GM19468 (cell line): ENCODE measurements around the gene AFG3L2.

Experiments
- ATAC-seq: cut with Tn5 transposase; IDR thresholded peaks from one replicate; pipeline ENCODE4 v1.9.1; 2021; ENCODE audit warnings: mild to moderate bottlenecking, moderate library complexity, moderate number of reproducible peaks; ENCODE audit not compliant: unreplicated experiment; ENCODE audit errors: extremely low read depth

AFG3L2 gene

DNA sequence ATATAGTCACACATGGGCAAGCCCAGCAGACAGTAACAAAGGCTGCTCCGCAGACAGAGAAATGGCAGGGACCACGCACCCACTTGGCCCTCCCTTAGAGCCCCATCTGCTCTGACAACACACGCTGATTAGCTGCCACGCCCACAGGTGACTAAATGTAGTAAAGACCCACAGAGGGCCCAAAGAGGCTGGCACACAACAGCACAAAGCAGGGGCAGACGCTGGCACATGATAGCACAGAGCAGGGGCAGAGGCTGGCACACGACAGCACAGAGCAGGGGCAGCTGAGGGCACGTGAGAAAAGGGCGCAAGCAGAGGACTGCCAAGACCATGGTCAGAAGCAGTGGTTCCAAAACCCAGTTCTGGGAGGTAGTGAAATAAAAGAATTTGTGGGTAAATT lies 10.6 kb downstream of the AFG3L2 start:
- ATAC-seq, result no peak

DNA sequence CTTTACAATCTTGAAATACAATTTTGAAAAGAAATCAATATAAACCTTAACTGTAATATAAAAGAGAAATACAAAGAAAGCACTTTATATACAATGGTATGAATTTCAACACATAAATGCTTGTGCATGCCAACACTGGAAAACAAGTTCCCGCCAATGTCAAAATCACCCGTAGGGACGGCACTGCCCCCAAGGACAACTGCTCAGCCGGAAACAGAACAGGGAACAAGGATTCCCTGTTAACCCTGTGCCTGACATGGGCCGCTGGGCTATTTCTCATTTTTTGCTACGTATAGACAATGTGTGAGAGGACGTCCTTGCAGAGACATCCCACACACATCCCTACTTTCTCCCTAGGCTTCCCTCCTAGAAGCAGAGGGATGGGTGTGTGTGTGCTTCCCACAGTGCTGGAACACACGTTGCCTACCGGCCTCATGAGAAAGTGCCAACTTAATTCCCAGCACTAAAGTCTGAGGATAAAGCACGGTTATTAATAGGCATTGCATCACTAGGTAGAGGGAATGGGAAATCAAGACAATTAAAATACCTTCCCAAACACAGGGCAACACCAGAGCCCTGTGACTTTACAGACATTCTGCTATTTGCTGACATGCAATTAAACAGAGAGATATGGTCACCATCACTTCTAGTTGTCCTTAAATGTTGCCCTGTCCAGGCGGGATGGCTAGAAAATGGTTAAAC lies 14.4 kb downstream of the AFG3L2 start:
- no peak for ATAC-seq

DNA sequence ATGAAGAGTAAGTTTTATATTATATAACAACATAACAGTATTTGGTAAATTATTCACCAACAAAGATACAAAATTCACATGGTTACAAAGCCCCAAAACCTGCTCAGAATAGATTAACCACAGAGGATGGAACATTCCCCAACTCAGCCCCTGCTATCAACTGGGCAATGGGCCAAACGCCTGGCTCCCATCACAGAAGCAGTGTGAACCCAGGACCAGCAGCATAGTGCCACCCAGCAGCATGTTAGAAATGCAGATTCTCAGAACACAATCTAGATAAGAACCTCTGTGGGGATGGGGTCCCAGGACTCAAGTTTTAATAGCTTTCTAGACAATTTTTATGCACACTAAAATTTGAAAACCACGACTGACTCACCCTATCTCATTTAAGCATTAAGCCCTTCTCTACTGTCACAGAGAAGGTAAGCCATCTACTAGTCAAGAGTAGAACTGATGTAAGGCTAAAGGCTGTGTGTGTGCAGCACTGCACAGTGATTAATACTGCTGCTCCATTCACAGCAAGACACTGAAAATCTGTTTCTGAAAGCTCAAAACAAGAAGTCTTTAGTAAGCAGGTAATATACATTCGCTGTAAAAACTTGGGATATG lies 15.2 kb downstream of the AFG3L2 start:
- ATAC-seq, result no peak

DNA sequence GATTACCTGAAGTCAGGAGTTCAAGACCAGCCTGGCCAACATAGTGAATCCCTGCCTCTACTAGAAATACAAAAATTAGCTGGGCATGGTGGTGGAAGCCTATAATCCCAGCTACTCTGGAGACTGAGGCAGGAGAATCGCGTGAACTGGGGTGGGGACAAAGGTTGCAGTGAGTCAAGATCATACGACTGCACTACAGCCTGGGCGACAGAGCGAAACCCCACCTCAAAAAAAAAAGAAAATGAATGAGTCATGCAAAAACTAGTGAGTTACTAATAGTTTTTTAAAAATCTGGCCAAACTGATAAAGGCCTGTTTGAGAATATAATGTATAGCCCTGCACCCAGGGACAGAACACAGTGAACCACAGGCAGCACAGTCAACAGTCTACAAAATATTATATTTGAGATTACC lies 17.5 kb downstream of the AFG3L2 start:
- ATAC-seq, result no peak

DNA sequence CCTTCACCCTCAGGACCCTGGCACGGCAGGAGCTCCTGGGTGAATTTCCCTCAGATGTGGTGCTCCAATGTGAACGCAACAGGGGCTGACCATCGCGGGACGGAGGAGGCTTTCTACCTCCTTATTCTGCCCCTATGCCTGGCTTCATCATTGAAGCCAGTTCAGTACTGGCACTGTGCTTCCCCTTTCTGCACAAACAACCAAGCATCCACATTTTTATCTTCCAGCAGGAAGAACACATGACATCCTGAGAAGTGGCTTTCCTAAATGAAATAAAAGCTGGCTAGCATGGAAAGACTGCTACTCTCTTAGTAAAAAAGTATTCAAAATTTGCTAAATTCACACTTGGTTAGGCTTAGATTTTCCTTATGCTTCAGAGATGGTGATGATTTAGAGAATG lies 24.8 kb downstream of the AFG3L2 start:
- ATAC-seq, result no peak

DNA sequence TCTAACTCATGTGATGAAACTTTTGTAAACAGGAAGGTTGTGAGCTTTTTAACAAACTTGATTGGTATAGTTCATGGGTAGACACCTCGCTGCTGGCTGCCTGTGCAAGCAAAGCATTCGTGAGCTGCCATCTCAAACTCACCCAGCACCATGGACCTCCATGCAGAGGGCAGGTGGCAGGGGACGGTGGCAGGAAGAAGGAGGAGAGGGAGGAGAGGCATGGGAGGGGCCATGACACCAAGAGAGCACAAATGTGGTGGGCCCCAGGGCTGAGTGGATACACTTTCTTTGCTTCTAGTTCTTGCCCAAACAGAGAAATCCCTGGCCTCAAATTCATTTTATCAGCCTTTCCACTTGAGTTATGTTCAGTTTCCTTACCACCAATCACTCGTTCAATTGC lies 29.1 kb downstream of the AFG3L2 start:
- no peak for ATAC-seq

DNA sequence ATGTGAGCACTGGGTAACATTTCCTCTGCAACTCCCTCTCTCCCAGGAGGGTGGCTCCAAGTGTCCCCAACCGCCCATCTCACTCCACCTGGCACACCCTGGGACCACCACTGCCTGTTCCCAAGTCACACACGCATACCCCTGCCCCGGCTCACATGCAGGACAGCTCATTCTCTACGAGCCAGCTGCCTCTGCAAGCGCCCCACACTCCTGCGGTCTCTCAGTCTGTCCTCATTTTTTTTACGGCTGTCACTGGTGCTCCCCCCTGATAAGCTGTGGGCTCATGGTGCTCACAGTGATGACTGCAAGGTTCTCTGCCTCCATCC lies 30.8 kb downstream of the AFG3L2 start:
- no peak for ATAC-seq

DNA sequence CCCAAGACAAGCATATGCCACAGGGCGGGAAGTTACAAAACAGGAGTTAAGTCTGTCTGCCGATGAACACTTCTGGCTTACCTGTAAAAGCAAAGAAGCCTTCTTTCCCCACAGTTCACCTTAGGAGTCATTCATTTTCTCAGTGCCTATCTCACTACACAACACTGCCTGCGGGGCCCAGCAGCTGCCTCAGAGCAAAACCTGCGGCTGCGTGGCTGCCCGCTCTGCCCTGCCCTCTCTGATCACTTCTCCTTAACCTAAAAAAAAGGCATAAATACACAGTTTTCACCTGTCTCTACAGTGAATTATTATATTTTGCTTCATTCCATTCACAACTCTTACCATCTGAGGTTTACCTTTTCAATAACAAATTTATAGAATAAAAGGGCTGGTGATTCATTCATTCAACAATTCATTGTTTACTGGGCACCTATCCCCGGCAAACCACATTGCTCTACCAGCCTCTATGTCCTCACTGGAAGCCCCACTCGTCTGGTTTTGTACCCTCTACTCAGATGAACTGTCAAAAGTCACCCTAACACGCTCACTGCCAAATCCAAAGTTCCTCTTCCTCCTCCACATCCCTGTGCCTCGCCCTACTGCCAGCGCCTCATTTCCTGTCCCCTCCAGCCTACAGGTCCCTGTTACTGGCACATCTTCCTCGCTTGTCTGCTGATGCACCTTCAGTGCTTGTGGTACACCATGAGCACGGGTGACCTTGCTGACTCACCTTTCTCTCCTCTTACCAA lies 31.4 kb downstream of the AFG3L2 start:
- ATAC-seq, result no peak

DNA sequence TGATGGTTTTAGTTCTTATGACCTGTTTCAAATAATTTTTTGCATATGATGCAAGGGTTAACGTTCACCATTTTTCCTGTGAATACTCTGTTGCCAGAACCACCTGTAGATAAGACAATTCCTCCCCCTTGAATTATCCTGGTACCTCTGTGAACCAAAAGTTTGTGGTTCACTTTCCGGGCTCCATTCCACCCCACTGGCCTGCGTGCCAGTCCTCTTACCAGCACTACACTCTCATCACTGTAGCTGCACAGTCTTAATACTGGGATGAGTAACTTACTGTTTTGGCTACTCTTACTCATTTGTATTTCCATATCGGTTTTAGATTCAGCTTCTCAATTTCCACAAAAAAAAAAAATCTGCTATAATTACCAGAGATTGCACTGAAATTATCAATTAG lies 34.4 kb downstream of the AFG3L2 start:
- no peak for ATAC-seq

DNA sequence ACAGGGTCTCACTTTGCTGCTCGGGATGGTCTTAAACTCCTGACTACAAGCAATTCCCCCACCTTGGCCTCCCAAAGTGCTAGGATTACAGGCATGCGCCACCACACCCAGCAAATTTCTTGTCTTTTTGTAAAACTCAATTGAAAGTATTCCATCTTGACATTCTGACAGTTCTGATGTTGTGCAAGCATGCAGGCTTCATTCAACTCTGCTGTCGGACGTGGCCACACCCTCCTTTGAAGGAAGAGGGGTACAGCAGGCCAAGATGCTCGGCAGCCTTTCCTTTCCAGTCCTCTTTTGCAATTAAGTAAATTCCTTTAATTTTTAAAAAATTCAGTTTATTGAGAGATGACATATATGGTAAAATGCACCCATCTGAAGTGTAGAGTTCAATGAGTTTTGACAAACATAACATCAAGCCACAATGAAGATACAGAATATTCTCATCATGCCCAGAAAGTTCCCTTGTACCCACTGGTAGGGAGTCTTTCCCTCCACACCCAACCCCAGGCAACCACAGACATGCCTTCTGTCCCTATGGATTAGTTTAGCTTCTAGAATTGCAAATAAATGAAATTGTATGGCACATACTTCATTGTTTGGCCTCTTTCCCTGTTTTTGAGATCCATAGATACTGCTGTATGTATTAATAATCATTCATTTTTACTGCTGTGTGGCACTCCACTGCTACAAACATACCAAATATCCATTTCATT lies 35.9 kb downstream of the AFG3L2 start:
- no peak for ATAC-seq

DNA sequence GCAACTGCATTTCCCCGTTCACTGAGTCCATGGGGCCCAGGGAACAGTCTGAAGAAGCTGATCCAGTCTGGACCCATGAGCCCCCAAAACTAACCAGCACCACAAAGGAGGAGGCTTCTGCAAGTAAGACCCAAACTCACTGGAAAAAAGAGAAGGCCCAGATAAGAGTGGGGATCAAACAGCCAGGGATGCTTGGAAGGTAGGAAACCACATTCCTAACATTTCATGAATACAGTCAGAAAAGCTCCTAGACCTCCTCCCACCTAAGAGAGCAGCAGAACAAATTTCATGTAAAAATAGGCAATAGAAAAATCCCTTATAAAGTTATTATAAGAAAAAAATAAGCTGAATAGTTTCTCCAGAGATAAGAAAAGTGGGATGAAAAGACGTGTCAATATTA lies 38.6 kb downstream of the AFG3L2 start:
- no peak for ATAC-seq

DNA sequence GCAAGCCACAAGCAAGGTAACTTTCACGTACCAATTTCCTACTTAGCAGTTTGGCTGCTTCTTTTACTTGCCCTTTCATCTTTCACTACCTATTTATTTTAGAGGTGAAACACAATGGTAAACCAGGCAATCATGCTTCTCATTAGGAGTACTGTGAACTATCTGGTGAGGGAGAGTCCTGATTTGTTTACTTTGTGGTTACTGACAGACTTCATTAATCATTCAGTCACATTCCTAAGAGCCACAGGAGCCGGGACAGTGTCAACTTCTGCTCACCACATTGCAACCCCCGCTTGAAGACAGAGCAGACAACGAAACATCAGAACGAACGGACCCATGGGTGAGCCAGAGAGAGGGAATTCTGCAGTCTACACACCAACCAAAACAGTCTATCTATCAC lies 40.1 kb downstream of the AFG3L2 start:
- no peak for ATAC-seq

DNA sequence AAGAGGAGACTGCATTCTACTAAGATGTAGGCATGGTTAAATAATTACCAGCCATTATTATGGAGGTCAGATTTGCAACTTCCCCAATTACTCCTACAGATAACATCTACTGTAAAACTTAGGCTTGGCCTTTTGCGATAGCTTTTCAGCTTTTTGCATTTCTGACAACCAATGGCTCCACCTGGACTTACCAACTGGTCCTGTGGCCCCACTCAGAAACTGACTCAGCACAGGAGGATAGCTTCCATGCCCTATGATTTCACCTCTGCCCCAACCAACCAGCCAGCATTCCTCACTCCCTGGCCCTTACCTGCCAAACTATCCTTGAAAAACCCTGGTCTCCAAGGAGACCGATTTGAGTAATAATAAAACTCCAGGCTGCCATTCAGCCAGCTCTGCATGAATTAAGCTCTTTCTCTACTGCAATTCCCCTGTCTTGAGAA lies 40.8 kb downstream of the AFG3L2 start:
- no peak for ATAC-seq

DNA sequence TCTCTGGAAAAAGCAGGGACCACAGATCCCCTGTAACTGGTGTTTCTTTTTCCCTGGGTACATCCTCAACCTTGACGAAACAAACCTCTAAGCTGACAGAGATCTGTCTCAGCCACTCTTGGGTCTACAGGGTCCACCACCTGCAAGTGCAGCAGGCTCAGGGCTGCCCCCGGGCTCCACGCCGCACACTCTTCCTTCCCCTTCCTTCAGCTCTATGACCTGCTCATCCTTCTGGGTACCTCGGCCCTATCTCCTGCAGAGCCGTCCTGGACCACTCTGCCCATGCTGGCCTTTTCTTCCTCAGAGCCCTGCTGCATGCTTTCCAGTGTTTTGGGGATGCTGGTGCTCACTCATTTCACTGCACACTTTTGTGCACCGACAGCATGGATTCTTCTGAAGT lies 41.5 kb downstream of the AFG3L2 start:
- ATAC-seq, result no peak

DNA sequence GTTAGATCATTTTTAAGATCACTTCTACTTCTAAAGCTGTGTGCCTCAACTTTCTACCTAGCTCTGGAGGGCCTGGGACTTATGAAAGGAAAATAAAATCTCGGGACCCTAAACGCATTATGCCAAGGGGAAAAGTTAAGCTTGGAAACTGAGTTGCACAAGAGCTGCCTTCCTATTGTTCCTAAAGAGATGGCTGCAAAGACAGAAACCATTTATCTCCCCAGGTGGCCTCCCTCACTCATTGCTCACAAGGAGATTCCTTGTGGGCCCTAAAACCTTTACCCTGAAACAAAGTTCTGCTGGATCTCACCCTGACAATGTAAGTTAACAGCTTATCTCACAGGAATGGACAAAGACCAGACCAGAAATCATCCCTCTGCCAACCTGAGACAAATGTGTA lies 42.2 kb downstream of the AFG3L2 start:
- no peak for ATAC-seq

DNA sequence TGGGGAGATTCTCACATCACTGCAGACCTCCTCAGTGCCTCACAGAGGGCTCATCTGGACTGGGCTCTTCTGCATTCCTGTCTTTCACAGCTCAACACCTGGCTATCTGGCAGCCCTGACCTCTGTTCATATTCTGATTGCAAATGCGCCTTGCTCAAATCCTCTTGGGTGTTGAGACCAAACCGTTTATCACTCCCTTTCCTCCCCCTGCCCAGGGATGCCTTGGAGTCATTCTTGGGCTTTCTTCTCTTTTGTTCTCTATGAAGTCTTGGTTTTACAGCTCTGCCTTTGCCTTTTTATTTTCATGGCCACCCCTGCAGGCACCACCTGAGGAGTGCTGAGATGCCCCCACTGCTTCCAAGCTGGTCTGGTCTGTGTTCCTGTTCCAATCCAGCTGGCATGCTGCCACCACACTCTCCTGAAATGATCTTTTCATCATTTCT lies 42.6 kb downstream of the AFG3L2 start:
- ATAC-seq, result no peak

DNA sequence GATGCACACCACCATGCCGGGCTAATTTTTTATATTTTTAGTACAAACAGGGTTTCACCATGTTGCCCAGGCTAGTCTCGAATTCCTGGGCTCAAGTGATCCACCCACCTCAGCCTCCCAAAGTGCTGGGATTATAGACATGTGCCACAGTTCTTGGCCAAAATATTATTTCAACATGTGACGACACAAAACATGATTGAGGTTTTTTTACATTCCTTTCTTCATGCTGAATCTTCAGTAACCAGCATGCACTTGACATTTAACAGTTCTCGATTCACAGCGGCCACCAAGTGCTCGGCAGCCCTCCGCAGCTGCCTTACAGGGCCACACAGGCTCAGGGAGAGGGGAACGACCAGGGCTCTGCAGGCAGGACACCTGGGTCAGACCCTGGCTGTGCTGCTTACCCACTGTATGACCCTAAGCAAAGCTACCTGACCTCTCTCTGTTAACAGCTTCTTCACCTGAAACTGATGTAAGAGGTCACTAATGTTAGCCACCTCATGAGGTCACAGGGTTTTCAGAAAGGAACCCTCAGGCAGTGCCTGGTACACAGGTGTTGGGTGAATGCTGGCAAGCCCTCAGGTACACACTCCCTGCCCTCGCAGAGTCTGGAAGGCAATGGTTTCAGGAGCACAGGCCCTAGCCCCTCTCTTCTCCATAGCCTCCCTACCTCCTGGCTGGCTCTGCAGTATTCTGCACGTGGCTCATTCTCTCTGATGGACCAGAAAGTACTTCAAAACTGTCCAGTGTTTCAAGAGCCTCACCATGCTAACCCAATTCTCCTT lies 43.3 kb downstream of the AFG3L2 start:
- ATAC-seq, result no peak

DNA sequence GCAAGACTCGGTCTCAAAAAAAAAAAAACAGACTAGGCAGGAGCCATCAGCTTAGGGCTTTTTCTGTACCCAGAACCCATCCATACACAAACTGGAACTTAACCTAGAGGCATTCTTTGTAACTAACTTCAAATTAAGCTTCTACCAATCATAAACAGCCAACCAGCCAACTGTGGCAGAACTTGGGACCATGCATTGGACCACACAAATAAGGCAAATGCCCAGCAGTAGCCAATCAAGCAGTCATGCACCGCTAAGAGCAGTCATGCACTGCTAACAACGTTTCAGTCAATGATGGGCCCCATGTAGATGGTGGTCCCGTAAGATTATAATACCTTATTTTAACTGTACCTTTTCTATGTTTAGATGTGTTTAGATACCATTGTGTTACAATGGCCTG lies 46.3 kb downstream of the AFG3L2 start:
- ATAC-seq, result no peak

DNA sequence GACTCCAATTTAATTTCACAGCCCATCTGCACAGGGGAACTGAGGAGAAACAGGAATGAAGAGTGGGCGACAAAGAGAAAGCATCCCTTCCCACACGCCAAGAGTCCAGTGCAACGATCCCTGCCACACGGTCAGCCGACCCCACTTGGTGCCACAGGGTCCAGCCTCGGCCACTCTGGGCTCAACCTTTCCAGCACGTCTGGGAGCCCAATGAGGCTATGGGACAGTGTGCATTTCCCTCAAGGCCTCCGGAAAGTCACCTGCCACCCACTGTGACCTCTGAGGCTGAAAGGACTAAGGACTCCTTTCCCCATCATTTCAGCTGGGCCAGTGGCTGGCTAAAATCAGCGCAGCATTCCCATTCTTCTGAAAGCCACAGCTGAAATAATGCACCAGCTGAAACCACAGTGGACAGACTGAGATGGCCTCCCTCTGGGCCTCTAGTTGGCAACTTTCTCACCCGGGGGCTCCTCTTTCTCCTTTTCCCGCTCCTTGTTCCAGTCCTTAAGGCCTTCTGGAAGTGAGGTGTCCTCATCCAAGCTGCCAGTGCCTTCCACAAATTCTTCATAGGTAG lies 47.8 kb downstream of the AFG3L2 start:
- ATAC-seq, result no peak
